ENCODE data around the gene SLC25A23.
"Not testable (repeated sequence)": the region's sequence is repeated elsewhere in the genome, so short reads cannot be mapped to it uniquely, and the experiment has no call there.

The SLC25A23 gene

GRCh38 chr19:6457958-6458694 is 1.5 kb downstream of the SLC25A23 start:
- no peak for DNase-seq (ENCODE audit: low spot score)

GRCh38 chr19:6455924-6456323 is 3.7 kb downstream of the SLC25A23 start:
- DNase-seq (ENCODE audit: low spot score), result no peak

- no peak for DNase-seq (ENCODE audit: low spot score)
Observed at GRCh38 chr19:6453951-6454565, 5.5 kb downstream of the SLC25A23 start.

GRCh38 chr19:6452899-6453298 is 6.7 kb downstream of the SLC25A23 start:
- DNase-seq (ENCODE audit: low spot score), result no peak

- no peak for DNase-seq (ENCODE audit: low spot score)
Observed at GRCh38 chr19:6452223-6452614, 7.4 kb downstream of the SLC25A23 start.

GRCh38 chr19:6451583-6452222 is 7.9 kb downstream of the SLC25A23 start:
- DNase-seq (ENCODE audit: low spot score), result no peak

GRCh38 chr19:6450166-6450565 is 9.4 kb downstream of the SLC25A23 start:
- no peak for DNase-seq (ENCODE audit: low spot score)

- no peak for DNase-seq (ENCODE audit: low spot score)
Observed at GRCh38 chr19:6448045-6448444, 11.5 kb downstream of the SLC25A23 start.

GRCh38 chr19:6446452-6446851 is 13.1 kb downstream of the SLC25A23 start:
- DNase-seq (ENCODE audit: low spot score), result no peak

GRCh38 chr19:6443986-6444385 is 15.6 kb downstream of the SLC25A23 start:
- DNase-seq (ENCODE audit: low spot score), result no peak

- DNase-seq (ENCODE audit: low spot score), result no peak
Observed at GRCh38 chr19:6442087-6442688, 17.4 kb downstream of the SLC25A23 start.

- DNase-seq (ENCODE audit: low spot score), result no peak
Observed at GRCh38 chr19:6440905-6441304, 18.7 kb downstream of the SLC25A23 start.

- no peak for DNase-seq (ENCODE audit: low spot score)
Observed at GRCh38 chr19:6439743-6440142, 19.8 kb downstream of the SLC25A23 start.

GRCh38 chr19:6433663-6434062 is 25.9 kb downstream of the SLC25A23 start, which contains the start of gene SLC25A41:
TSS of gene SLC25A41 (minus strand) at chr19:6433763. CDS start at chr19:6433693, 70 bp downstream.
- no peak for DNase-seq (ENCODE audit: low spot score)

- no peak for DNase-seq (ENCODE audit: low spot score)
Observed at GRCh38 chr19:6433165-6433564, 26.4 kb downstream of the SLC25A23 start.

- DNase-seq (ENCODE audit: low spot score), result no peak
Observed at GRCh38 chr19:6431891-6432290, 27.7 kb downstream of the SLC25A23 start.

- DNase-seq (ENCODE audit: low spot score), result no peak
Observed at GRCh38 chr19:6429419-6430221, 30.0 kb downstream of the SLC25A23 start.

- not testable (repeated sequence) for DNase-seq (ENCODE audit: low spot score)
Observed at GRCh38 chr19:6428692-6429418, 30.7 kb downstream of the SLC25A23 start.

- DNase-seq (ENCODE audit: low spot score), result no peak
Observed at GRCh38 chr19:6427131-6427530, 32.5 kb downstream of the SLC25A23 start.

GRCh38 chr19:6425732-6426620 is 33.6 kb downstream of the SLC25A23 start:
- no peak for DNase-seq (ENCODE audit: low spot score)
